GM13976 (cell line): ENCODE data around the gene CDH23.
A peak's percentile ranks its signal among the peaks of the same experiment; 100 is the strongest.

Source experiments
- DNase-seq: peaks from one replicate; pipeline ENCODE4 v3.0.0; 2012; ENCODE audit warnings: low spot score
- CTCF ChIP-seq: IDR thresholded peaks from 2 replicates; pipeline ENCODE4 v1.5.1; 2012; ENCODE audit warnings: borderline replicate concordance, mild to moderate bottlenecking; ENCODE audit not compliant: insufficient read depth; ENCODE audit errors: extremely low read depth, missing control alignments, control extremely low read depth
- in situ Hi-C: fragments of 300-500 bp; cut with MboI; formaldehyde crosslinking; loops from one replicate; pipeline ENCODE4 v1.12.0; 2022; ENCODE audit warnings: low sequenced_read_pairs, mixed read lengths, inconsistent platforms; ENCODE audit not compliant: unreplicated experiment

The CDH23 gene

DNA sequence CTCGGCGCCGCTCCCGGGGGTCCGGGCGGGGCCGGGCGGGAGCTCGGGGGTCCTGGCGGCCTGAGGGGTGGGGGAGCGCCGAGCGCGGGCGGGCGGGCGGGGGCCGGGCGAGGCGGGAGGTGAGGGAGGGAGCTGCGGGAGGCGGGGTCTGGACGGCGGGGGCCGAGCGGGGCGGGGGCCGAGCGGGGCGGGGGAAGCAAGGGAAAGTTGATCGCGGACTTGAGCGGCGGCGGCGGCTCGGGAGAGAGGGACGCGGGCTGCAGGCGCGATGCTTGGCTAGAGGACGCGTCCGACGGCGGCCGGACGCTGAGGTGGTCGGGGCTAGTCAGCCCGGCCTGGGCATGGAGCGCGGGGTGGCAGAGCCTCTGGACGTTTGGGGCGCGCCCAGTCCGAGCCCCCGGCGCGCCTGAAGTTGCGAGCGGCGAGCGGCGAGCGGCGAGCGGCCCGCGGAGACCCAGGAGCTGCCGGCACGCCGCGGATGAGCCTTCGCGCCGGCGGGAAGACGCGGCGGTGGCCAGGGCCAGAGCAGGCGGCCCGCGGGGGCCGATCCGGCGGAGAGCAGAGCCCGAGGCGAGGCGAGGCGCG is at the start of gene CDH23:
Gene CDH23, plus strand, starts transcription at position 210 of the 585 bp plus-strand sequence. CDS start 42,912 bp downstream, outside the sequence.
- TF ChIP-seq CTCF: no peak
- in situ Hi-C loops: no loop called here
- peak; percentile 49 for DNase-seq

DNA sequence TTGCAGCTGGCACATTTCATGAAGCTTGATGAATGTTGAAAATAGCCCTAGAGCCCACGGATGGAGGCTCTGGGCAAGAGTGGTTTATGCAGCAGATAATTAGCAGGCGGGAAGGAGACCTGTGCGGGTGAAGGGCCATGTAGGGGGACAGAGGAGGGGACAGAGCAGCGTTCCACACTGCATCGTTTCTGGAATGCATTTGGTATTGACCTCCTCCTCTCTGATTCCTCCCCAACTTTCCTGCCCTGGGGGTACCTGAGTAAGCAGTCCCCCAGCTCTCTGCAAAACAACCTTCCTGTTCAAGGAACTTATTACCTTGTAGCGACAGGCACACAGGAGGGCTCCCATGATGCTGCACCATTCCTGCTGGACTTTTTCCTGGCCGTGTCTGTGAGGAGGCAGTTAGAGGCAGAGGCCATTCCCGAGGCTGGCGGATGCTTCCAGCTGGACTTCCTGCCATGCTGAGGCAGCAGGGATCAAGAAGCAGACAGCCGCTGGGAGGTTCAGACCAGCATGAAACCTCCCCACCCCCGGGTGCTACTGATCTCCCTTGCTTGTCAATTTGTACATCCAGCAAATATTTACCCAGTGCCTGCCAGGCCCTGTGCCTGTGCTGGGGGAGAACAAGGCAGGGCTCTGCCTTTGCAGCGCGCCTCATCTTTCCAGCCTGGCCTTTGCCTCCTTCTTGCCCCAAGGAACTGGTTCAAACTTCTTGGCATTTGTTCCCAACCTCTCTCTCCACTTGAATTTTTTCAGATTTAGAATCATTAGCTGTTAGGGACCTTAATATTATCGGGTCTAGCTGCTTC is 48.9 kb upstream of the CDH23 start:
- no peak for DNase-seq
- no peak for TF ChIP-seq CTCF
- in situ Hi-C loops: no loop called here

- no peak for TF ChIP-seq CTCF
- no peak for DNase-seq
- in situ Hi-C loops: no loop called here
Observed at GRCh38 chr10:71348850-71349249, 47.9 kb upstream of the CDH23 start.

DNA sequence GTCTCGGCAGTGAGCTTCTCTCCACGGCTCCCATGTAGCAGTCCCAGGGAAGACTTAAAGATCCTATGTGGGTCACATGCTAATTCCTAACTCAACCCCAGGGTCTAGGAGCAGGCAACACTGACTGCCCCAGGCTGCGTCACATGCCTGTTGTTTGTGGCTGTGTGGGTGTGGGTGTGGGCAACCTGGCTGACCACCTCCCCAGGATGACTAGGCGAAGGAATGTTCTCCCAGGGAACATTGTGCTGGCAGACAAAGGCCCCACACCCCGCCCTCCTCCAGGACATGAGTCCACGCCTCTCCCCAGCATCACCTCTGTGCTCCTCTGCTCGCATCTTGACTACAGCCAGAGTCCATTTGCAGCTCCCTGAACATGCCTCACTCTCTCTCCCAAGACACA is 47.3 kb upstream of the CDH23 start:
- in situ Hi-C loops: no loop called here
- DNase-seq: no peak
- no peak for TF ChIP-seq CTCF

- in situ Hi-C loops: no loop called here
- no peak for TF ChIP-seq CTCF
- no peak for DNase-seq
Observed at GRCh38 chr10:71351087-71351486, 45.6 kb upstream of the CDH23 start.

DNA sequence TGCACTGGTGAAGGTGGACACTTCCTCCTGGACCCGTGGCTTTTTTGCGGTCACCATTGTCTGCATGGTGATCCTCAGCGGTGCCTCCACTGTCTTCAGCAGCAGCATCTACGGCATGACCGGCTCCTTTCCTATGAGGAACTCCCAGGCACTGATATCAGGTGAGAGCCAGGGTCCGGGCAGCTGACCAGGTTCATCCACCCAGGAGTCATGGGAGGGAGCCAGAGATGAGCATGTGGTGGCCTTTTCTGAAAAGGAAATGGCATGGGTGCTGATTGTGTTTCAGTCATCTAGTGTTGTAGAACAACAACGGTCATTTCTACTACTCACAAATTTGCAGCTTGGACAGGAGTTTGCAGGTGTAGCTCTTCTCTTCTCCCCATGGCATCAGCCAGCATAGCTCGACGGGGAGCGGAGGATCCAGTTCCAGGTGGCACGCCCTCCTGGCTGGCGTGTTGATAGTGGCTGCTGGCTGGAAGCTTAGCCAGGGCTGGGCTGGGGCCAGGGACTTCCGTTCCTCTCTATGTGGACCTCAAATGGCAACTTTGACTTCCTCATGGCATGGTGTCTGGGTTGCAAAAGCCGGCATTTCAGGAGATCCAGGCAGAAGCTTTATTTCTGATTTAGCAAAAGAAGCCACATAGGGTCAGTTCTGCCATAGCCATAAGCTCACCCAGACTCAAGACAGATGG is 44.9 kb upstream of the CDH23 start:
- no peak for DNase-seq
- no peak for TF ChIP-seq CTCF
- in situ Hi-C loops: no loop called here
